Hippocampal formation (tissue), 2 donors: ENCODE measurements around the gene MYMK.

Experiments
- DNase-seq, 2 donors: peaks; one replicate each; lab custom pipeline; 2025; lab: John Stamatoyannopoulos, UW

The MYMK gene

GRCh38 chr9:133558191-133559126 lies 33.7 kb upstream of the MYMK start:
- peak in 1 of 2 donors; percentile 68 for DNase-seq

GRCh38 chr9:133557581-133557980 lies 32.8 kb upstream of the MYMK start:
- no peak for DNase-seq

GRCh38 chr9:133556354-133556753 lies 31.6 kb upstream of the MYMK start:
- no peak for DNase-seq

GRCh38 chr9:133554729-133555128 lies 30.0 kb upstream of the MYMK start:
- DNase-seq, result no peak

GRCh38 chr9:133553973-133554713 lies 29.4 kb upstream of the MYMK start:
- no peak for DNase-seq

GRCh38 chr9:133553123-133553522 lies 28.4 kb upstream of the MYMK start:
- DNase-seq, result no peak

GRCh38 chr9:133552236-133552635 lies 27.5 kb upstream of the MYMK start:
- no peak for DNase-seq

- DNase-seq, result no peak
Measured at GRCh38 chr9:133551446-133551845, 26.7 kb upstream of the MYMK start.

- DNase-seq, result no peak
Measured at GRCh38 chr9:133547116-133547515, 22.4 kb upstream of the MYMK start.

- no peak for DNase-seq
Measured at GRCh38 chr9:133546287-133546680, 21.5 kb upstream of the MYMK start.

- DNase-seq, result no peak
Measured at GRCh38 chr9:133545494-133546286, 20.9 kb upstream of the MYMK start.

GRCh38 chr9:133543772-133544467 lies 19.2 kb upstream of the MYMK start:
- DNase-seq, result no peak

- no peak for DNase-seq
Measured at GRCh38 chr9:133542002-133542401, 17.2 kb upstream of the MYMK start.

- no peak for DNase-seq
Measured at GRCh38 chr9:133540698-133541025, 15.9 kb upstream of the MYMK start.

GRCh38 chr9:133539991-133540697 lies 15.4 kb upstream of the MYMK start:
- no peak for DNase-seq

GRCh38 chr9:133538851-133539833 lies 14.4 kb upstream of the MYMK start:
- peak in 1 of 2 donors; percentile 56 for DNase-seq

- DNase-seq, result no peak
Measured at GRCh38 chr9:133538176-133538575, 13.4 kb upstream of the MYMK start.

GRCh38 chr9:133537257-133537656 lies 12.5 kb upstream of the MYMK start:
- no peak for DNase-seq

GRCh38 chr9:133536536-133536935 lies 11.8 kb upstream of the MYMK start:
- no peak for DNase-seq

- no peak for DNase-seq
Measured at GRCh38 chr9:133536080-133536479, 11.3 kb upstream of the MYMK start.
